ENCODE data around the gene LRMDA.

Gene LRMDA

GRCh38 chr10:76399226-76399625 is 967.8 kb downstream of the LRMDA start:
- DNase-seq (ENCODE audit: low spot score): no peak

DNA sequence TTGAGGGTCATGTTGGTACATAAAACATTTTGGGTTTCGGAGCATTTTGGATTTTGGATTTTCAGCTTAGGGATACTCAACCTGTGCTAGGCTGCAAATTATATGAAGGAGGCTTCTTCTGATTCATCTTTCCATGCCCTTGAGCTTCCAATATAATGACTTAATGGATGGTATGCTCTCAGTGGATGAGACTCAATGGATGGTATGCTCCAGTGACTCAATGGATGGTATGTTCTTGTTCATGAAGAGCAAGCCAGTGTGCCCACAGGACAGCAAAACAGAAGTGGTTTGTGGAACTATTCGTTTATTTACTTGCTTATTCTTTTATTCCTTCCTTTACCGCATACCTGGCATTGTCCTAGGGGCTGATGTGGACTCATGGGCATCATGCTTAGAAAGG is 969.6 kb downstream of the LRMDA start:
- no peak for DNase-seq (ENCODE audit: low spot score)

DNA sequence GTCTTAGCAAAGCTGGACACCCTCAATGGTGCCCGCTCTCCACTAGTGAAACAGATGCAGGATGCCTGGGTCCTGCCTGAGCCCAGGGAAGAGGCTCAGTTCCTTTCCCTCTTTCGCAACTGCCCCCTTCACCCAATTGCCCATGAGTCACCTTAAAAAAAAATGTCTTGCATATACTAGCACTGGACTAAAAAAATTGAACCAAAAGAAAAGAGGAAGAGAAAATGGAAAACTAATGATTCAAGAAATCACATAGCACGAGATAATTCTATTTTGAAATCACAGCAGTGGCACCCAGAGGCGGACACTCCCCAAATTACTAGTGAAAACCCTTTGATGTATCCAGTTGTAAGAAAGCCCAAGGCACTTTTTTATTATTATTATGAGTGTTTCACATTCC is 972.5 kb downstream of the LRMDA start:
- no peak for DNase-seq (ENCODE audit: low spot score)

DNA sequence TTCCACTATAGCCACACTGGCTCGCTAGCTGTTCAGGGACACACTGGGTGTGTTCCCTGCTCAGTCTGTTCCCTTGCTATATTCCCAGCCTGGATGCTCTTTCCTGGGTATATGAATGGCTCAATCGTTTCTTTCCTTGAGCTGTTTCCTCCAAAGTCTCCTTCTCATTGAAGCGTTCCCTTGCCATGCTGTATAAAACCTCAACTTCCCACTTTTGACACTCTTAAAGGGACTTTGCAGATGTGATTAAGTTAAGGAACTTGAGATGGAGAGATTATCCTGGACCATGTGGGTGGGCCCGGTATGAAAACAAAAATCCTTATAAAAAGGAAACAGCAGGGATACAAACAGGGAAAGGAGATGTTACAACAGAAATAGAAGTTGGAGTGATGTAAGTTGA is 973.1 kb downstream of the LRMDA start:
- no peak for DNase-seq (ENCODE audit: low spot score)

DNA sequence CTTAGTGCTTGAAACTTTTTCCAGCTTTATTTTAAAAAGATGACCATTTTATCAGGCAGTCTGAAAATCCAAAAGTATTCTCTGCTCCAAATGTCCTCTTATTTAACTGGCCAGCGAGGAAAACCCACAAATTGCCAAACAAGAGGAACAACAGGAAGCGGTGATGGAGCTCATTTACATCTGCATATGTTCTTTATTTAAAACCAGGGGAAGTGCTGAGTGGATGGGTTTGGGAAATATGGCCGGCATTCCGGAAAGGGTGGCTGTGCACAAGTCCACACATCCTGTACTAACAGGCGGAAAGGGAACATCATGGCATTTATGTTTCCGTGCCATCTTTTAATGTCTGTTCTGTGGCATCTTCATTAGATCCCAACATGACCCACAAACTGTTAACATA is 974.5 kb downstream of the LRMDA start:
- DNase-seq (ENCODE audit: low spot score): no peak

- no peak for DNase-seq (ENCODE audit: low spot score)
Observed at GRCh38 chr10:76408646-76409045, 977.2 kb downstream of the LRMDA start.

- no peak for DNase-seq (ENCODE audit: low spot score)
Observed at GRCh38 chr10:76411729-76412435, 980.5 kb downstream of the LRMDA start.

DNA sequence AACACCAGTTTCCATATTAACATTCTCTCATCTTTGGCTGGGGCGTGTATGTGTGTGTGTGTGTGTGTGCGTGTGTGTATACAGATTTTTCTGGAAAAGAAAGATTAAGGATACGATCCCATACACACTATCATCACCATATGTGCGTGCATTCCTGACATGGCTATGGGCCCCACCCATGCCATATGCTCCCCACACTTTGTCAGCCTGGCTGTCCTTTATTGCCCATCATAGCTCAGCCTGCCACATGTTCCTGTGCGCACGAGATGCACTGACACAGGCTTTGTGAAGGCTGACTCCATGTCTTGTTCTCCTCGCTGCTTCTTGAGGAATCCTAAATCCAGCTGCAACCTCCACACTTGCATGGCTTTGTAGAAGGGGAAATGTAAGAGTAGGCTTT is 984.1 kb downstream of the LRMDA start:
- DNase-seq (ENCODE audit: low spot score): no peak

DNA sequence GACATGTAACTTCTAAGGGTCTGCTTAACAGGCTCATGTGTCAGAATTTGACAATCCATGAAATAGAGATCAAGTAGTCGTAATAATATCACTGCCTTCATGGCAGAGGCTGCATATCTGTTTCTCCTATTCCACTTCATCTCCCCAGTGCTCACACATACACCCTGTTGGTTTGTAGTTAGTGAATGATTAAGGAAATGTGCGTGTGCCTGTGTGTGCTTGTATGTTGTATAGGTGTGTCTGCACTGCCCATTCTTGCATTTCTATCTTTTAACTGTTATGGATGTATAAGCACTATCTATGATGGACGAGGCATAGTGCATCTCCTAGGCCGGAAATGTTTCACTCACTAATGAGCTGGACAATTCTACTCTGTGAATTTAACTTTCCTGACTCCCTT is 985.2 kb downstream of the LRMDA start:
- no peak for DNase-seq (ENCODE audit: low spot score)

DNA sequence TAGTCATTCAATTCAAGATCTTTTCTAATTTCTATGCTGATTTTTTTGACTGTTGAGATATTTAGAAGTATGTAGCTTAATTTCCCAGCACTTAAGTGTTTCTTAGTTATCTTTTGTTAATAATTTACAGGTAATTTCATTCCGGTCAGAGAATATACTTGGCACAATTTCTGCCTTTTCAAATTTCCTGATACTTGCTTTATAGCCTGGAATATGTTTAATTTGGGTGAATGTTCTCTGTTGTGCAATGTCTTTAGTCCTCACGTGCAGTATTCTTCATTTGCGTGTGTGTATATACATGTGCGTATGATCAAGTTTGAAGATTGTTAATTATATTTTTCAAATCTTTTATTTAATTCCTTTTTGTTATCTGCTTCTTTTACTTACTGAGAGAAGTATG is 989.3 kb downstream of the LRMDA start:
- no peak for DNase-seq (ENCODE audit: low spot score)

DNA sequence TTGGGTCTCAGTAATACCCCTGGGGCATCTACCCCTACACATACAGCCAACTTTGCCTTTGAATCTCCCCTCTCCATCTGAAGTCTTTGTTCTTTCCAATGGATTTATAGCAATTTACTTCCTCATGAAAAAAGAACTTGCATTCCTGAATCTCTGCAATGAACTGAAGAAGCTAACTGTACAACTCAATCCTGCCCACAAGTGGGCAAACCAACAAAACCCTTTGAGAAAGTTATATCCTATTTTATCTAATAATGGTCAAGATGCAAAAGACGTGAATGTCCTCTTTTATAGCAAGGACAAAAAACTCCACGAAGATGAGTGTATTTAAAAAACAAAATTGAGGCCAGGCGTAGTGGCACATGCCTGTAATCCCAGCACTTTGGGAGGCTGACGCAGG is 991.3 kb downstream of the LRMDA start:
- no peak for DNase-seq (ENCODE audit: low spot score)

DNA sequence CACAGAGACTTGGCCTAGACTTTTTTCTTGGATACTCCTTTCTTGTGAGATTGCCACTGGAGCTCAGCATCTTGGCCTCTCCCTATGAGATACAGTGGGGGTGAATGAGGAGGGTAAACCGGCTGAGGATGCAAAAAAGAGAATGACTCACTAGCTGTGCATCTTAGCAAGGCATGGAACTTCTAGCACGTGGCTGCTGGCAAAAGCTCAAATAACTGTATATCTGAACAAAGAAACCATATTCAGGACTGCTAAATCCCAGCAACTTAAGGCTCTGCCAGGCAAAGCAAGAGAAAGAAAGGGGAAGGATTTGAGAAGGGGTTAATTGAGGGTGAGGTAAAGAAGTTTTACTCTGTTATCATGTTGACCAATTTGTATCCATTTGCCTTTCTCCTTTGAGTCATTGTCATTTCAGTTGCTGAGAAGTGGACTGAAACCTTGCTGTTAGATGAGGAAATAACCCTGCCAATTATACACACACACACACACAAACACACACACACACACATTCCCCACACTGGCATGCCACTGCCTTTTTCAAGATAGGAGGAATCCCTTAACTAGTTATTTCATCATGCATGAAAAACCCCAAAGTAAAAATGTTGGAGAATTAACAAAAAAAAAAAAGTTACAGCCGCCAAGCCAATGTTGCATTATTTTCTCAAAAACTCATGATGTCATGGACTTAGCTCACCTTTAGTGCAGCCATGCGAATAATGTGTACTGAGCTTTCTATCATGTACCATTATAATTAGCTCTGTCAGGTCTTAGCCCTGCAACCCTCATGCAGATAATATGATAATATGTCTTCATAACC is 997.3 kb downstream of the LRMDA start:
- DNase-seq (ENCODE audit: low spot score): no peak

DNA sequence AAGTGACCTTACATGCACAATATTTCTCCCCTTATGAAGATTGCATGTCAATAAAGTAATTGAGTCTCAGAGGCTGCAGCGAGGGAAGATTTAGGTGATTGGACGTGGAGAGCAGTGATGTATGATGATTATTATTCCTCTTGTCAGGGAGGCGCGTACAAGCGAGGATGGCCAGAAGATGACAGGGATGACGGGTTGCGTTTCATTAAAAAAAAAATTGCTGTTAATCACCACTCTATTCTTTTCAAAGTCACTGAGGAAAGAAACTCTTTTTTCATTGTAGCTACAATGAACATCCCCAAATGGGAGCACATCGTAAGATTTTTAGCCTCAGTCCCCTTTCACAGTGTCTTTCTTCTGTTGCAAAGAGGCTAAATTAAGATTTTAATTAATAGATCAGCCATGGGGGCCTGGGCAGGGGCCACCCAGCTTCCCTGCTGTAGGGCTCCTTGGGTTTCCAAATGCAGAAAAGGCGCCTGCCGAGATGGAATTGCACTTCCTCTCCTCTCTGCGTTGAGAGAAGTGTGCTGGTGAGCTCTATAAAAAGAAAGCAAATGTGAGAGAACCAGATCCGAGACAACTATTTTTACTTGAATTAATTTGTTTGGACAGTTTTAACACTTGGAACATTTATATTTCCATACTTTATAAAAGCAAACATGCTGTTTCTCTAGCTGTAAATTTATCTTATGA is 998.1 kb downstream of the LRMDA start:
- DNase-seq (ENCODE audit: low spot score): no peak

GRCh38 chr10:76430061-76430645 is 998.7 kb downstream of the LRMDA start:
- no peak for DNase-seq (ENCODE audit: low spot score)

- no peak for DNase-seq (ENCODE audit: low spot score)
Observed at GRCh38 chr10:76432016-76433012, 1000.9 kb downstream of the LRMDA start.

DNA sequence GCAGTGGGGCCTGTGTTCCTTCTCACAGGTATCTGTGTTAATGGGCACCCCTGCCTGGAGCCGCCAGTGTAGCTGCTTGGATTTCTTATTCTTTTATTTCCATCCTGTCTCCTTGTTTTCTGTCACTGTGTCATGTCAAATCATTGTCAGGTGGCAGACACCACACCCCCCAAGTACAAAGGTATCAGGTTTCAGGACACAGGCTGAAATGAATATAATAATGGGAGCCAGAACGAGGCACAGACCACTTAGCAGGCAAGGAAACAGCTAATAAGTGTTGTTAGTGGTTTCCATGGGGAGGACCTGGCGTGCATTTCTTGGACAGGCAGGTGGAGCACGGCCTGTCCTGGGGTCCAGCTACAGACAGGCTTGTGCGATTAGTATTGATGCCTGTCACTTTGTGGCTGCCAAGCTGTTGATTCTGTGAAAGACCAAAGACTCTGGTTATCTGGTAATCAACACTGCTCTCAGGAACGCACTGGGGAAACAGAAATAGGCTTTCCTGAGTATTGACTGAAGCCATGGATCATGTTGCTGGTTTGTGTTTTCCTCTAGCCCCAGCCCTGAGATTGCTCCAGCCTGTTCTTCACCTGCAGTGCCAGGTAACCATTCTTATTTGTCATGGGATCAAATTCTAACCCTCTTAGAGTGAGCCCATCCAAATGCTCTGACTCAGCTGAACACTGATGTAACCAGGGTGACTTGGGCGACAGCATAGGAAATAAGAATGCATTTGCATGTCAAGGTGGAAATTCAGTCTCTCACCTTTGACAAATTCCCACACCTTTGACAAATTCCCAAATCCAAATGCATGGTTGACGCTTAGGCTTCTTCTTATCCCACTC is 1002.0 kb downstream of the LRMDA start:
- DNase-seq (ENCODE audit: low spot score): no peak

- DNase-seq (ENCODE audit: low spot score): no peak
Observed at GRCh38 chr10:76435157-76435556, 1003.7 kb downstream of the LRMDA start.

DNA sequence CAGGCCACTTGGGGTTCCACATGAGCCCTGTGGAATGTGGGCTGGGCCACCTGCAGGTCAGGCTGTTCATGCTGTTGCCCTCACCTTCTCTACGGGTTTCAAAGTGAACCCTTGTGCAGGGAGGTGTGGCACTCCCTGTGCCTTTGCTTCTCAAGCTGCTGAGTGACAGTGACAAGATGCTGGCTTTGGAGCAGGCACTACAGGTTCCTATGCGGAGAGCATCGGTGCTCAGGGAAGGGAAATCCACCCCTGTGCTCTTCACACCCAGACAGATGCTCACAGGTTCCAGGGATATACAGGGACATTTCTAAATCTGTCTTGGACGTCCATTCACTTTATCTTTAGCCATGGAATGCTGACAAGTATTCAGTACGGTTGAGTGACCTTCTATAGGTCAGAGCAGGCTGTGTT is 1005.0 kb downstream of the LRMDA start:
- DNase-seq (ENCODE audit: low spot score): no peak

GRCh38 chr10:76436981-76437380 is 1005.6 kb downstream of the LRMDA start:
- DNase-seq (ENCODE audit: low spot score): no peak

GRCh38 chr10:76440426-76440825 is 1009.0 kb downstream of the LRMDA start:
- no peak for DNase-seq (ENCODE audit: low spot score)

All from putamen (tissue), 1 donor.